ENCODE measurements around the gene TRIP6.
"Not testable (repeated sequence)": the region's sequence is repeated elsewhere in the genome, so short reads cannot be mapped to it uniquely, and the experiment has no call there.

Gene TRIP6

GRCh38 chr7:100914208-100914878 lies 47.2 kb downstream of the TRIP6 start:
- no peak for DNase-seq (ENCODE audit: low read depth in 2 of 2)

- DNase-seq (ENCODE audit: low read depth in 2 of 2): no peak
These were observed 47.8 kb downstream of the TRIP6 start for GRCh38 chr7:100914879-100915447.

DNA sequence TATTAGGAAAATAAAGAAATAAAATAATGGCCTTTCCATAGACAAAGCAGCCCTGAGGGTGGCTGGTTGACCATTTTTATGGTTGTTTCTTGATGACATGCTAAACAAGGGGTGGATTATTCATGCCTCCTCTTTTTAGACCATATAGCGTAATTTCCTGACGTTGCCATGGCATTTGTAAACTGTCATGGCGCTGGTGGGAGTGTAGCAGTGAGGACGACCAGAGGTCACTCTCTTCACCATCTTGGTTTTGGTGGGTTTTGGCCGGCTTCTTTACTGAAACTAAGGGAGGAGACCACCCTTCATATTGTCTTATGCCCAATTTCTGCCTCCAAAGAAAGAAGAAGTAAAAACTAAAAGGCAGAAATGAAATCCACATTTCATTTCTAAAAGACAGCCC lies 52.1 kb downstream of the TRIP6 start:
- not testable (repeated sequence) for DNase-seq (ENCODE audit: low read depth in 2 of 2)

- DNase-seq (ENCODE audit: low read depth in 2 of 2): not testable (repeated sequence)
These were observed 52.7 kb downstream of the TRIP6 start for GRCh38 chr7:100919779-100920437.

GRCh38 chr7:100921039-100921438 lies 53.9 kb downstream of the TRIP6 start:
- DNase-seq (ENCODE audit: low read depth in 2 of 2): no peak
